ENCODE results near the gene GSTT2B. TPM values are rescaled to one million over a fixed set of nuclear protein-coding genes. Genes with fewer than 3 reads are reported as not detected.
A peak's percentile ranks its signal among the peaks of the same experiment; 100 is the strongest.
"Not testable (repeated sequence)": the region's sequence is repeated elsewhere in the genome, so short reads cannot be mapped to it uniquely, and the experiment has no call there.

GSTT2B gene
- total RNA-seq, 1 donor from 2014 or later = not detected

- H3K27ac Mint-ChIP-seq; POLR2A ChIA-PET; CTCF ChIA-PET; H3K27me3 Mint-ChIP-seq; DNase-seq; H3K9me3 Mint-ChIP-seq; H3K4me1 Mint-ChIP-seq; ATAC-seq (ENCODE audit: low read depth); H3K4me3 Mint-ChIP-seq; H3K36me3 Mint-ChIP-seq (ENCODE audit: low read depth): not testable (repeated sequence)
- intact Hi-C loops (cut with micrococcal nuclease) = loop anchor here (5.0 to 10.0 kb wide), 3 partner anchors 188 to 771 kb away; no protein-coding TSS in a partner anchor
These were observed 25.7 kb upstream of the GSTT2B start for GRCh38 chr22:23986538-23987178.

- H3K9me3 Mint-ChIP-seq; H3K27me3 Mint-ChIP-seq; POLR2A ChIA-PET; H3K4me3 Mint-ChIP-seq; CTCF ChIA-PET; H3K36me3 Mint-ChIP-seq (ENCODE audit: low read depth); H3K4me1 Mint-ChIP-seq; ATAC-seq (ENCODE audit: low read depth); DNase-seq; H3K27ac Mint-ChIP-seq: not testable (repeated sequence)
- intact Hi-C loops (cut with micrococcal nuclease) = loop anchor here (5.0 to 10.0 kb wide), 3 partner anchors 189 to 771 kb away; no protein-coding TSS in a partner anchor
These were observed 25.1 kb upstream of the GSTT2B start for GRCh38 chr22:23986089-23986488.

DNA sequence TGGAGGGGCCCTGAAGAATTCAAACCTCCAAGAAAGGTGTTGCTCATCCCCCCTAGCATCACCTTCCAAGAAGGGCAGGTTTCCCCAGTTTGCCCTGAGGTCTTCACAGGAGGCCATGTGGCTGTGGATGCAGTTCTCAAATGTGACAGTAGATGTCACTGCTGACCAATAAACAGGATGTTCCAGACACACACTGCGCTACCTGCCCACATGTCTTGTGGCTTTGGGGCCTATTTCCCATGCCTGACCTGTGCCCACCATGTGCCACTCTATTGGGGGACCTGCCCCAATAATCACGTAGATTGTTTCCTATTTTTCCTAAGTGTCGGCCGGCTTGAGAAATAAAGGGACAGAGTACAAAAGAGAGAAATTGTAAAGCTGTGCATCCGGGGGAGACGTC, 23.4 kb upstream of the GSTT2B start:
- no peaks in the 10 kb centered on the region for H3K4me1 Mint-ChIP-seq
- H3K4me3 Mint-ChIP-seq = no peak overlapping the region
- H3K27me3 Mint-ChIP-seq = no peaks in the 10 kb centered on the region
- H3K9me3 Mint-ChIP-seq = no peaks in the 10 kb centered on the region
- H3K27ac Mint-ChIP-seq = no peak overlapping the region
- ATAC-seq (ENCODE audit: low read depth) (peak; percentile 91), DNase-seq (no peak)
- no peak for TF ChIP-seq CTCF (IDR thresholded peaks at IDR 0.05)
- CTCF ChIA-PET = no interaction called here
- H3K36me3 Mint-ChIP-seq (ENCODE audit: low read depth) = no peaks in the 10 kb centered on the region
- intact Hi-C loops (cut with micrococcal nuclease) = loop anchor here (5.0 to 10.0 kb wide), 3 partner anchors 190 to 540 kb away; partner anchors contain the start of gene GGT5
- POLR2A ChIA-PET = no interaction called here

DNA sequence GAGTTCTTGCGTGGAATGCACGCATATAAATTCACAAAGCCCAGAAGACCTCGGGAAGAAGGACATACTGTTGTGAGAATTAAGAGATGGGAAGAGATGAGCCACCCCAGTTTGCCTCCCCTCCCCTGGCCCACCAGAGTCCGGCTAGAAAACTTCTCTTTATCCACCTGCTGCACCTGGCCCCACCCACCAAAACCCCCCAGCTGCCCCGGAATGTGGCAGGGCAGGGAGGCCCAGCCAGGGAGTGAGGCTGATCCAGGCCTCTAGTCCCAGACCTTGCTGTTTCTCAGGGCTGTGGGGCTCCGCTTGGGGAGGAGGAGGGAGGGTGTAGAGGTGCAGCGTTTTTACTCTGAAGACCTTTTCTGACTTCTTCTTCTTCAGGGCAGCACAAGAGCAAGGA, 19.6 kb upstream of the GSTT2B start:
- H3K4me3 Mint-ChIP-seq; H3K36me3 Mint-ChIP-seq (ENCODE audit: low read depth); CTCF ChIA-PET; H3K27me3 Mint-ChIP-seq; H3K9me3 Mint-ChIP-seq; POLR2A ChIA-PET; ATAC-seq (ENCODE audit: low read depth); H3K4me1 Mint-ChIP-seq; DNase-seq; H3K27ac Mint-ChIP-seq: not testable (repeated sequence)
- intact Hi-C loops (cut with micrococcal nuclease) = loop anchor here (5.0 to 10.0 kb wide), 3 partner anchors 194 to 544 kb away; partner anchors contain the start of gene GGT5

GRCh38 chr22:23979557-23980240, 18.7 kb upstream of the GSTT2B start, which contains the start of gene GSTT2:
Gene GSTT2 (plus strand): TSS chr22:23980134.
- H3K36me3 Mint-ChIP-seq (ENCODE audit: low read depth); CTCF ChIA-PET; H3K9me3 Mint-ChIP-seq; H3K4me3 Mint-ChIP-seq; H3K4me1 Mint-ChIP-seq; DNase-seq; POLR2A ChIA-PET; H3K27ac Mint-ChIP-seq; H3K27me3 Mint-ChIP-seq; ATAC-seq (ENCODE audit: low read depth): not testable (repeated sequence)
- intact Hi-C loops (cut with micrococcal nuclease) = loop anchor here (5.0 to 10.0 kb wide), 4 partner anchors 65 to 545 kb away; partner anchors contain the start of gene GGT5

DNA sequence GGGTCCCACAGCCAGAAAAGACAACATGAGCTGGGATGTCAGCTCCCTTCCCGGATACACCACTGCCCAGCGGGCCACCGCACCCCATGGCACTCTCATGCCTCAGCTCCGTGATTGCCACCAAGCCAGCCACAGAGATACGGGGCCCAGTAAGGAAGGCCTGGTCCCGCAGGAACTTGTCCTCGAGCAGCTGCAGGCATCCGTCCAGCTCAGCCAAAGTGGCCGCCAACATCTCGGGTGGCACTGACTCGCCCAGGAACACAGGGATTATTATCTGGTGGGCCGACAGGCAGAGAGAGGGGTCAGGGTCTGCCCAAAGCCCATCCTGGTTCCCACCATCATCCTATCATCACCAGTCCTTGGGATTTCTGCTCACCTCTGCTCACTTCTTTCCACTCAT, 16.3 kb upstream of the GSTT2B start:
- intact Hi-C loops (cut with micrococcal nuclease) = loop anchor here (10.0 kb wide), 1 partner anchor 63 kb away; no protein-coding TSS in a partner anchor
- H3K9me3 Mint-ChIP-seq; POLR2A ChIA-PET; H3K27me3 Mint-ChIP-seq; H3K4me3 Mint-ChIP-seq; H3K36me3 Mint-ChIP-seq (ENCODE audit: low read depth); DNase-seq; H3K4me1 Mint-ChIP-seq; CTCF ChIA-PET; H3K27ac Mint-ChIP-seq; ATAC-seq (ENCODE audit: low read depth): not testable (repeated sequence)

DNA sequence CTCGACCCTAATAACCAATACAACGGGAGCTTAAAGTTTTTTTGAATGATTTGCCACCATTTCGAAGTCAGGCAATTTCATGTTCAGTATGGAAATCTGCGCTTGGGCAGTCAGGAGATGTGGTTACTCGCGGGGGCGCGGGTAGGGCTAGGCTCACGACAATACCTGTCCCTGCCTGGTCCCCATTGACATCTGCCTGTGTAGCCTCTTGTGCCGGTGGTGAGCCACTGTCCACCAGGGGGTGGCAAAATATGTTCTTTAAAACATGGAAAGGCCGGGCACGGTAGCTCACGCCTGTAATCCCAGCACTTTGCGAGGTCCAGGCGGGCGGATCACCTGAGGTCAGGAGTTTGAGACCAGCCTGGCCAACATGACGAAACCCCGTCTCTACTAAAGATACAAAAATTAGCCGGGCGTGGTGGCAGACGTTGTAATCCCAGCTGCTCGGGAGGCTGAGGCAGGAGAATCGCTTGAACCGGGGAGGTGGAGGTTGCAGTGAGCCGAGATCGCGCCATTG, 13.9 kb upstream of the GSTT2B start:
- POLR2A ChIA-PET, H3K27me3 Mint-ChIP-seq, H3K27ac Mint-ChIP-seq, H3K9me3 Mint-ChIP-seq, CTCF ChIA-PET, DNase-seq, H3K4me3 Mint-ChIP-seq: not testable (repeated sequence)
- intact Hi-C loops (cut with micrococcal nuclease) = loop anchor here (10.0 kb wide), 1 partner anchor 60 kb away; no protein-coding TSS in a partner anchor
- Mint-ChIP-seq H3K36me3 (ENCODE audit: low read depth) (peaks cover 21% of the 10 kb centered on the region), H3K4me1 (peaks cover 12% of the 10 kb centered on the region)
- peak; percentile 56 for ATAC-seq (ENCODE audit: low read depth)

DNA sequence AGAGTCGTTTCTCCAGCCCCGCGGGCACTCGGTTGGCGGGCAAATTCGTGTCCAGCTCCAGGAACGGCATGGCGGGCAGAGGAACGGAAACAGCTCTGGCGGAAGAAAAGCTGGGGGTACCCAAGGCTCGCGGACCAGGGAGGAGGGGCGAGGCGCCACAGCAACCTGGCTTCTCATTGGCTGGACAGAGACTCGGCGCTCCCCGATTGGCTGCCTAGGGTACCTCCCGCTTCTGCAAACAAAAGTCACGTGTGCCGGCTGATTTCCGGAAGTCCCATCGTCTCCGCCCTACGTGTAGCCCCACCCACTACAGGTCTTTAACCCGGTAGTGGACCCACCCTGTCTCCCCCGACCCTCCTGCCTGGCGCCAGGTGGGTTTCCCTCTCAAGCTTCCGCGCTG, 13.3 kb upstream of the GSTT2B start, which contains the start of gene DDT:
Gene DDT (minus strand): TSS at position 97 of the 400 bp plus-strand sequence. CDS start 27 bp downstream, at position 70.
- H3K9me3 Mint-ChIP-seq, POLR2A ChIA-PET, DNase-seq, H3K27ac Mint-ChIP-seq, CTCF ChIA-PET, H3K27me3 Mint-ChIP-seq, H3K4me3 Mint-ChIP-seq: not testable (repeated sequence)
- peaks cover 15% of the 10 kb centered on the region for H3K4me1 Mint-ChIP-seq
- peak; percentile 90 for ATAC-seq (ENCODE audit: low read depth)
- intact Hi-C loops (cut with micrococcal nuclease) = loop anchor here (10.0 kb wide), 1 partner anchor 60 kb away; no protein-coding TSS in a partner anchor
- H3K36me3 Mint-ChIP-seq (ENCODE audit: low read depth) = peaks cover 27% of the 10 kb centered on the region

DNA sequence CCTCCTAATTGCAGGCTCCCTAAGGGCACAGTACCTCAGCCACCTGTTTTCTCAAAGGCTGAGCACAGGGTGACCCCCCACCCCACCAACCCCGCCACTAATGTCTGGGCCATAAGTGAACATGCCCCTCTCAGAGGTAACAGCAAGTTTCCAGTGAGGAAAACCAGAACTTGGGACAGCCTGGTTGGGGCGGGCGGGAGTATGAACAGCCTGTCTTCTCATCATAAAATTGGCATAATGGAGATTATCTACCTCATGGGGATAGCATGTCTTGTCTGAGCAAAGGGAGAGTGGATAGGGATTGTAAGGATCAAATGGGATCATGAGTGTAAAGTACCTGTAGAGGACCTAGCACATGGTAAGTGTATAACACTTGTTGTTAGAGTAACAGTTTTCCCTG, 10.9 kb upstream of the GSTT2B start:
- CTCF ChIA-PET; ATAC-seq (ENCODE audit: low read depth); H3K27ac Mint-ChIP-seq; H3K27me3 Mint-ChIP-seq; DNase-seq; H3K4me3 Mint-ChIP-seq; H3K9me3 Mint-ChIP-seq: not testable (repeated sequence)
- intact Hi-C loops (cut with micrococcal nuclease) = loop anchor here (10.0 kb wide), 1 partner anchor 57 kb away; no protein-coding TSS in a partner anchor
- POLR2A ChIA-PET = interaction anchor here (0.6 kb wide), 1 partner anchor 165 kb away, joined by 10 read pairs; no protein-coding TSS in a partner anchor
- peaks cover 19% of the 10 kb centered on the region for H3K4me1 Mint-ChIP-seq
- peaks cover 31% of the 10 kb centered on the region for H3K36me3 Mint-ChIP-seq (ENCODE audit: low read depth)

All from activated B cell treated with CpG ODN at 0.5 μM for 24 hours (primary cell).